Urinary bladder (tissue), 4 donors: ENCODE data around the gene WRNIP1. TPM values are rescaled to one million over a fixed set of nuclear protein-coding genes. Genes with fewer than 3 reads are reported as not detected.

Source experiments
- DNase-seq: peaks from one replicate; pipeline ENCODE4 v3.0.0-alpha.2; 2015; ENCODE audit errors: extremely low spot score
- H3K27ac ChIP-seq: one replicate; pipeline ENCODE4 v1.5.1; 2013; ENCODE audit warnings: low read depth, mild to moderate bottlenecking, moderate library complexity
- H3K36me3 ChIP-seq: one replicate; pipeline ENCODE4 v1.6.1; 2013; ENCODE audit warnings: mild to moderate bottlenecking, moderate library complexity; ENCODE audit not compliant: insufficient read depth
- H3K4me1 ChIP-seq: one replicate; pipeline ENCODE4 v1.6.1; 2013; ENCODE audit warnings: mild to moderate bottlenecking, moderate library complexity; ENCODE audit not compliant: insufficient read depth
- H3K4me3 ChIP-seq: one replicate; pipeline ENCODE4 v1.5.1; 2013; ENCODE audit warnings: low read depth, low read length
- WGBS: extraction: QIAGEN DNeasy Blood & Tissue Kit; methylation state at CpG from one replicate; pipeline ENCODE4 v1.1.7; 2013; 5-methylcytosine and 5-hydroxymethylcytosine counted together
- polyA plus RNA-seq: library from polyadenylated mRNA; stranded (reverse); fragments of 200-250 nt; gene quantifications from one replicate; pipeline ENCODE4 v1.2.3, GENCODE V29; 2013
- total RNA-seq: library from RNA; depleted of rRNA; stranded (reverse); fragments of >200 nt; gene quantifications from one replicate; pipeline ENCODE4 v1.2.3, GENCODE V29; 2014
- donor health status: healthy with polysubstance abuse.
- donor health status: healthy.

The WRNIP1 gene
- total and polyA plus RNA-seq, 2 donors, result 31.5 to 42.1 TPM

DNA sequence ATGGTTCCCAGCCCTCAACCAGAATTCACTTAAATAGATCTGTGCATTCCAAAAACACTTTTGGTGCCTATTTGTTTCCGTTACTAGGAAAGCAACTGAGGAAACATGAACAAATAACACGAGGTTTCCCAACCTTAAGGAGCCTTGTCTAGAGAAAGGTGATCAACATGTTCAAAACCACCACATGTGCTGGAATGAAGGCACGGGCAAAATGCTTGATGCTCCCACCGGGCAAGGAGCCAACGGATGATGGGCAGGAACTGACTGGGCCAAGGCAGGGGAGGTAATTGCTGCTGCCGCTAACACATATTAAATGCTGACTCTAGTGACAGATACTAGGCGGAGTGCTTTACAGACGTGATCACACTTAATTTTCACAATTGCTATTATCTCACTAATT, 17.0 kb upstream of the WRNIP1 start:
- no peaks in the 10 kb centered on the region for H3K36me3 ChIP-seq
- H3K4me1 ChIP-seq, result no peaks in the 10 kb centered on the region
- DNase-seq, result no peak
- no peak overlapping the region for H3K4me3 ChIP-seq
- 80% methylated on average over 8 of the region's 8 CpGs for WGBS
- H3K27ac ChIP-seq, result no peak overlapping the region

DNA sequence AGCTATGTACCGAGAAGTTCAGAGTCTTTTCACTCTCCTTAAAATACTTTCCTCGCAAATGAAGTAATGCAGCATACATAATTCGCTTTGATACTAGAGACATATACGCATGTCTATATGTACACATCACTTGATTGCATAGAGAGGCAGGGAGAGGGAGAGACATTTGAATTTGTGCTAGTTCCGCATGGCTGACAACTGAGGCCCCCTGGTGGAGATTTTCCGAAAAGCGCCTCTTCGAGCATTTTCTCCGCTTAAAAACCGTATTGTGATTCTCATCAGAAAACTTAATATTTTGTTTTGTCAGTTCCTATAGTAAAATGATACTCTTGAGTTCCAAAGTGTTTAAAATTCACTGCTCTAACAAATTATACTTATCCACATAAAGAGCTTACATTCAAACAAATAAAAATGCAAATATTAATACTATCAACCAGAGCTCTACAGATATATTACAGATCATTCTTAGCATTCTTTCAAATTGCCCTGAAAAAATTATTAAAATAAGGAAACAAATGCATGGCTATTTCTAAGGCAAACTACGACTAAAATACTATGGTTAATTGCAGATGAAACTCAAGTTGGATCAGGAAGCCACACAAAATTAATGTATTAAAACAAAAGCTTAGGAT, 15.1 kb upstream of the WRNIP1 start:
- WGBS, result 10% methylated on average over 11 of the region's 11 CpGs
- peak; percentile 52 for DNase-seq
- no peak overlapping the region for H3K27ac ChIP-seq
- no peaks in the 10 kb centered on the region for H3K36me3 ChIP-seq
- H3K4me3 ChIP-seq, result no peak overlapping the region
- H3K4me1 ChIP-seq, result no peaks in the 10 kb centered on the region

- WGBS, result 80% methylated on average over 7 of the region's 7 CpGs
- Histone ChIP-seq H3K36me3 (no peaks in the 10 kb centered on the region), H3K27ac (no peak within 1 kb of the TSS), H3K4me1 (no peaks in the 10 kb centered on the region), H3K4me3 (no peak within 1 kb of the TSS)
- no peak for DNase-seq
Observed at GRCh38 chr6:2750832-2751231, 14.4 kb upstream of the WRNIP1 start, which contains the start of gene MYLK4. TSS of gene MYLK4 (minus strand) at chr6:2750922. CDS start at chr6:2749294, 1,628 bp downstream.

DNA sequence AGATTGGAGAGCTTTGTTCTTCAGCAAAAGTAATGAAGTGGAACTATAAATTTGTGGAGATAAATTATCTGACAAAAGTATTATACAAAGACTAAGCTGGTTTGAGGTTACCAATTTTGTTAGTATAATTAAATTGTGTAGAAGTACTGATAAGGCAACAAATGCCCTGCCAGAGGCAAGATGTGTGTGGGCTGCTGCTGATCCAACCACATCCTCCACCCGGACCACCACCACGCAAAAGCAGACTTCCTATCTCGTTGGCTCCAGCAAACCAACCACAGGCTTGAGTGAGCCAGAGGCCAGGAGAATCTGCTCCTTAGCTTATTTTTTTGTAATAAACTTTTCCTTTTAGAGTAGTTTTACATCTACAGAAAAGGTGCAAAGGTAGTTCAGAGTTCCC, 13.3 kb upstream of the WRNIP1 start:
- Histone ChIP-seq H3K36me3 (no peaks in the 10 kb centered on the region), H3K27ac (no peak overlapping the region), H3K4me1 (no peaks in the 10 kb centered on the region), H3K4me3 (no peak overlapping the region)
- DNase-seq, result no peak
- 55% methylated on average over 3 of the region's 3 CpGs for WGBS

DNA sequence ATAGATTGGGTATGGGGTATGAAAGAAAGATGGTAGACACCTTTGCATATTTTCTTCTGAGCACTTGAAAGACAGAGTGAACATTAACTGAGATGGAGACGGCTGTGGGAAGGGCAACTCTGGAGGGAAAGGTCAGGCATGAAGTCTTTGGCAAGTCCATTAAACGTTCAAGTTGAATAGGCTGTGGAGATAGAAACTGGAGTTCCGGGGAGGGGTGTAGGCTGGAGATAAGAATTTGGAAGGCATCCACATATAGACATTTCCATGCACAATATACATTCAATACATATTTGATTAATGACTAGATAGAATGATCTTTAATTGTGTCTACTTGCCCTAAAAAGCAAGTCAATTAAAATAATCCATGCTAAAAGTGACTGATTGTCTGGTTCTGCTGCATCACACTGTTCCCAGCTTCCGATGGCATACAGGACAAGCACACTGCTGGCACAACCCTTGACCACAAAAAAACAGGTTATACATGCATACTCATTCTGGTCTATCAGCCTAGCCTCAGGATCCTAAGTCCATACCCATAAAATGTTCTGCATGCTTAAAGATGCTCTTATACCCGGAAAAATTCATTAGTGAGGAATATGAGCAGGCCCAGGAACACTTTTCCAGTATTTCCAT, 12.6 kb upstream of the WRNIP1 start:
- no peaks in the 10 kb centered on the region for H3K4me1 ChIP-seq
- H3K4me3 ChIP-seq, result no peak overlapping the region
- H3K27ac ChIP-seq, result no peak overlapping the region
- no peak for DNase-seq
- WGBS, result 72% methylated on average over 5 of the region's 5 CpGs
- no peaks in the 10 kb centered on the region for H3K36me3 ChIP-seq

GRCh38 chr6:2753110-2753489, 12.1 kb upstream of the WRNIP1 start:
- DNase-seq, result no peak
- H3K4me1 ChIP-seq, result no peaks in the 10 kb centered on the region
- no peak overlapping the region for H3K27ac ChIP-seq
- WGBS, result 59% methylated on average over 7 of the region's 7 CpGs
- no peak overlapping the region for H3K4me3 ChIP-seq
- no peaks in the 10 kb centered on the region for H3K36me3 ChIP-seq

DNA sequence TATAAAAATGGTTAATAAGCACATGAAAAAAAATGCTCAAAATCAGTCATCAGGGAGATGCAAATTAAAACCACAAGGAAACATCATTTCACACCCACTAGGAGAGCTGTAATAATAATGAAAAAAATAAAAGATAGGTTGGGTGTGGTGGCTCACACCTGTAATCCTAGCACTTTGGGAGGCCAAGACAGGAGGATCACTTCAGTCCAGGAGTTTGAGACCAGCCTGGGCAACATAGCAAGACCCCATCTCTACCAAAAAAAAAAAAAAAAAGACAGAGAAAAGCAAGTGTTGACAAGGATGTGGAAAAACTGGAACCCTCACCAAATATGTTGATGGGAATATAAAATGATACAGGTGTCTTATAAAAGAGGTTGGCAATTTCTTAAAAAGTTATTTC, 11.4 kb upstream of the WRNIP1 start:
- no peak for DNase-seq
- Histone ChIP-seq H3K4me3 (no peak overlapping the region), H3K36me3 (no peaks in the 10 kb centered on the region), H3K27ac (no peak overlapping the region), H3K4me1 (no peaks in the 10 kb centered on the region)

GRCh38 chr6:2754393-2754792, 10.8 kb upstream of the WRNIP1 start:
- no peaks in the 10 kb centered on the region for H3K36me3 ChIP-seq
- no peak overlapping the region for H3K27ac ChIP-seq
- H3K4me1 ChIP-seq, result no peaks in the 10 kb centered on the region
- WGBS, result 54% methylated on average over 3 of the region's 3 CpGs
- no peak for DNase-seq
- H3K4me3 ChIP-seq, result no peak overlapping the region

- H3K4me3 ChIP-seq, result no peak overlapping the region
- H3K4me1 ChIP-seq, result no peaks in the 10 kb centered on the region
- H3K27ac ChIP-seq, result no peak overlapping the region
- H3K36me3 ChIP-seq, result no peaks in the 10 kb centered on the region
- WGBS, result 89% methylated on average over 1 of the region's 1 CpG
- DNase-seq, result no peak
Observed at GRCh38 chr6:2754911-2755310, 10.3 kb upstream of the WRNIP1 start.

DNA sequence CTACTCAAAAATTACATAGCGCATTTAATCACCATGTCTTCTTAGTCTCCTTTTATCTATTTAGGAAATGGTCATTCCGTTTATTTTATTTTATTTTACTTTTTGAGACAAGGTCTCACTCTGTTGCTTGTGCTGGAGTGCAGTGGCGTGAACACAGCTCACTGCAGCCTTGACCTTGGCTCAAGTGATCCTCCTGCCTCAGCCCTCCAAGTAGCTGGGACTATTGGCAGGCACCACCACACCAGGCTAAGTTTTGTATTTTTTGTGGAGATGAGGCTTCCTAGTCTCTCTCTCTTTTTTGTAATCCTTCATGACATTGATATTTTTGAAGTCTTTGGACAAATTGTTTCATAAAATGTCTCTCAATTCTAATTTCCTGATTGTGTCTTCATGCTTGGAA, 9.7 kb upstream of the WRNIP1 start:
- Histone ChIP-seq H3K4me3 (no peak overlapping the region), H3K4me1 (no peaks in the 10 kb centered on the region), H3K27ac (no peak overlapping the region), H3K36me3 (no peaks in the 10 kb centered on the region)
- 83% methylated on average over 3 of the region's 3 CpGs for WGBS
- no peak for DNase-seq

GRCh38 chr6:2756241-2756640, 9.0 kb upstream of the WRNIP1 start:
- Histone ChIP-seq H3K4me3 (no peak overlapping the region), H3K4me1 (no peaks in the 10 kb centered on the region), H3K36me3 (no peaks in the 10 kb centered on the region), H3K27ac (no peak overlapping the region)
- WGBS, result 90% methylated on average over 2 of the region's 2 CpGs
- no peak for DNase-seq

DNA sequence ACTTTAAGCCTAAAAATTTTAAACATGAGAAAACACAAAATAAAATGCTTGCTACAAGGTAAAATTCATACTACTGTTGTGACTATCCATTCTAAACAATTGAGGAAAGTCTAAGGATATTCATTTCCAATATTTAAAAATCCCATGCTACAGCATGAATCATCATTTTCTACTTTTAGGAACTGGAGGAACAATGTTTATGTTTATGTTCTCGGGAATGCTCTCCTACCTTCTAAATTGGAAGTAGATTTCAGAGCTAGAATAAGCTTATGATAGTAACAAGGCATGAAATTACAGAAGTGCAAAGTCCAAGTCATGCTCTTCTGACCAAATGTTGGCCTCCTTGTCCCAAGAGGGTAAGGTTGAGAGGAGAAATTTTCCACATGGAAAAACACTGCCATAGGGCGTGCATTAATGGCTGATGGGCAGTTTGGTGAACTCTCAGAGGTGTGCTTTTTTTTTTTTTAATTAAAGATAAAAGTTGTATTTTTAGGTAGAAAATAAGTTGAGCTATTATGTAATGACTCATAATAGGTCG, 8.4 kb upstream of the WRNIP1 start:
- WGBS, result 75% methylated on average over 3 of the region's 3 CpGs
- Histone ChIP-seq H3K4me3 (no peak overlapping the region), H3K27ac (peak overlapping the region; percentile 23), H3K36me3 (no peaks in the 10 kb centered on the region), H3K4me1 (no peaks in the 10 kb centered on the region)
- no peak for DNase-seq

DNA sequence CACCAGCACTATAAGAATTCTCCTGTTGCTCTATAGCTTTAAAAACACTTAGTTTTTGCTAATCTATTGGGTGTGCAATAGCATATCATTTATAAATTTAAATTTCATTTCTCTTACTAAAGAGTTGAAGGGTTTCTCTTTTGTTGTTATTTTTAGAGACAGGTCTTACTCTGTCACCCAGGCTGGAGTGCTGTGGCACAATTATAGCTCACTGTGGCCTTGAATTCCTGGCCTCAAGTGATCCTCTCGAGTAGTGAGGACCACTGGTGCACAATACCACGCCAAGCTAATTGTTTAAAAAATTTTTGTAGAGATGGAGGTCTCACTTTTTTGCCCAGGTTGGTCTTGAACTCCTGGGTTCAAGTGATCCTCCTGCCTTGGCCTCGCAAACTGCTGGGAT, 6.2 kb upstream of the WRNIP1 start:
- DNase-seq, result no peak
- H3K36me3 ChIP-seq, result no peaks in the 10 kb centered on the region
- no peaks in the 10 kb centered on the region for H3K4me1 ChIP-seq
- no peak overlapping the region for H3K27ac ChIP-seq
- 85% methylated on average over 3 of the region's 3 CpGs for WGBS
- no peak overlapping the region for H3K4me3 ChIP-seq
